A673 (cell line): ENCODE results near the gene CIZ1. TPM values are rescaled to one million over a fixed set of nuclear protein-coding genes. Genes with fewer than 3 reads are reported as not detected.

ENCODE experiments used
- BruUV-seq: library from RNA; stranded (reverse); fragments of 400-500 nt; replicated peaks from 2 replicates; lab custom pipeline; 2021; lab: Mats Ljungman, UMichigan
- CTCF ChIA-PET: fragments of 300-600 bp; sonication (Branson Sonifier 250); formaldehyde crosslinking; loops from one replicate; lab custom pipeline; 2022; ENCODE audit warnings: antibody characterized with exemption; lab: Charles Lee
- POLR2A ChIA-PET: fragments of 300-600 bp; sonication (Branson Sonifier 250); formaldehyde crosslinking; loops from one replicate; lab custom pipeline; 2022; ENCODE audit warnings: antibody characterized with exemption; ENCODE audit not compliant: low non-redundant PET; lab: Charles Lee
- DNase-seq: peaks from one replicate; pipeline ENCODE4 v3.0.0-alpha.2; 2015; ENCODE audit warnings: low spot score
- H3K27ac ChIP-seq: fragments of 200-600 bp; sonication (generic); 2 replicates; pipeline ENCODE4 v1.5.1; 2016; ENCODE audit warnings: mixed run types, low read depth, mild to moderate bottlenecking, mixed read lengths, antibody characterized with exemption, low read length; ENCODE audit not compliant: poor library complexity, severe bottlenecking
- H3K27me3 ChIP-seq: fragments of 200-600 bp; sonication (generic); replicated peaks from 2 replicates; pipeline ENCODE4 v1.6.1; 2017; ENCODE audit warnings: mixed run types, low read depth, mild to moderate bottlenecking, mixed read lengths, antibody characterized with exemption, low read length; ENCODE audit not compliant: insufficient read depth, poor library complexity
- H3K36me3 ChIP-seq: fragments of 200-600 bp; sonication (generic); 2 replicates; pipeline ENCODE4 v1.6.1; 2016; ENCODE audit warnings: mixed run types, mild to moderate bottlenecking, mixed read lengths, antibody characterized with exemption, low read length; ENCODE audit not compliant: insufficient read depth, poor library complexity, severe bottlenecking
- H3K4me1 ChIP-seq: fragments of 200-600 bp; sonication (generic); 2 replicates; pipeline ENCODE4 v1.6.1; 2017; ENCODE audit warnings: mixed run types, mild to moderate bottlenecking, mixed read lengths, antibody characterized with exemption, low read length; ENCODE audit not compliant: insufficient read depth, poor library complexity, severe bottlenecking
- H3K4me3 ChIP-seq: fragments of 200-600 bp; sonication (generic); 2 replicates; pipeline ENCODE4 v1.5.1; 2016; ENCODE audit warnings: low read depth, mixed run types, mild to moderate bottlenecking, mixed read lengths, low read length; ENCODE audit not compliant: poor library complexity, severe bottlenecking
- H3K9me3 ChIP-seq: fragments of 200-600 bp; sonication (generic); 2 replicates; pipeline ENCODE4 v1.6.1; 2016; ENCODE audit warnings: mixed run types, low read depth, mild to moderate bottlenecking, mixed read lengths, antibody characterized with exemption, low read length; ENCODE audit not compliant: poor library complexity, severe bottlenecking
- CTCF ChIP-seq: fragments of 300-800, 200-600 bp; sonication (generic); conservative IDR thresholded peaks from 2 replicates; pipeline ENCODE4 v1.5.1; 2017; ENCODE audit warnings: low read depth, mild to moderate bottlenecking, antibody characterized with exemption, low read length, moderate library complexity, mixed read lengths
- EZH2 ChIP-seq: fragments of 200-600 bp; sonication (generic); IDR thresholded peaks from 2 replicates; pipeline ENCODE4 v1.6.1; 2017; ENCODE audit warnings: borderline replicate concordance, low read depth, mild to moderate bottlenecking, mixed read lengths, antibody characterized with exemption, low read length; ENCODE audit not compliant: poor library complexity, severe bottlenecking
- intact Hi-C: fragments of 100-400 bp; cut with micrococcal nuclease; formaldehyde crosslinking; loops from one replicate; pipeline ENCODE4 v1.10.0; 2022; ENCODE audit not compliant: unreplicated experiment
- total RNA-seq: library from RNA; stranded (reverse); gene quantifications from 2 replicates; pipeline ENCODE4 v1.2.3, GENCODE V29; 2021

The CIZ1 gene
- total RNA-seq, 1 experiment from 2014 or later, result 158 TPM

DNA sequence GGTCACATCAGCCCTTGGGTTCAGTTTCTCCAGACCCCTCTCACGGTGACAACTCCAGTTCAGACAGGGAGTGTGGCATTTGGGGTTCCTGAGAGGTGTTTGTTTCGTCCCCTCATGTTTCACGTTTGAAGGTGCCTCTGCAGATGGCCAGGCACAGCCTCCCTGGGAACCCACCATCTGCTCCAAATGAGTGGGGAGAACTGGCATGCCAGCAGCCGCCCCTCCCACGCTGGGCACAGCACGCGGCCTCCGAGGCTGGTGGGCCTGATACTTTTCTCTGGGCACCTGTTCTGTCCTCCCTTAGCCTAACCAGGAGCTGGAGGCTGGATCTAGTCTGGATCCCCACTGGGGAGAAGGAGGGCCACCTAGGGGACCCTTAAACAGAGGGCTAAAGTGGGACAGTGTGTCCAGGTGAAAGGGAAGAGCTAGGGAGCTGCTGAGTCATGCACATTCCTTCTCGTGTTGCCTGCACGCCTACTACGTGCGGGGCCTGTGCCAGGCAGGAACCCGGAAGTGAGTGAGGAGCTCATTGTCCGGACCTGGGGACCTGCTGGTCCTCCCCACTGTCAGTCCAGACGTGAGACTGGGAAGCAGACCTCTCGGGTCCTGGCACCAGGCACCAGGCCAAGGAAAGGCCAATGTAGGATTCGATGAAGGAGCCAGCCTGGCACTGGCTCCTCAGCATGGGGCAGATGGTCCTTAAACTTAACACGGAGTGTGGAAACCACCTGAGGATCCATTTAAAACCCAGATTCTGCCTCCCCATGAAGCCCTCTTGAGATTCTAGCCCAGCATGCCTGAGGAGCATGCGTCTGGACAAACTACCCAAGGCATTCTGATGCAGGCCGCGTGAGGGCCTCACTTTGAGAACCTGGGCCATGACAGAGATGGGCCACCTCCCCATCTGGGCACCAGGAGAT, 23.5 kb upstream of the CIZ1 start:
- Histone ChIP-seq H3K27me3 (no peaks in the 10 kb centered on the region), H3K27ac (peak overlapping the region; percentile 50), H3K9me3 (no peaks in the 10 kb centered on the region), H3K4me3 (no peak overlapping the region), H3K36me3 (no peaks in the 10 kb centered on the region), H3K4me1 (peaks cover 22% of the 10 kb centered on the region)
- ChIA-PET POLR2A (no interaction called here), CTCF (no interaction called here)
- TF ChIP-seq EZH2 (no peak), CTCF (no peak)
- no TSS peak for BruUV-seq
- intact Hi-C loops, result no loop called here
- no peak for DNase-seq

DNA sequence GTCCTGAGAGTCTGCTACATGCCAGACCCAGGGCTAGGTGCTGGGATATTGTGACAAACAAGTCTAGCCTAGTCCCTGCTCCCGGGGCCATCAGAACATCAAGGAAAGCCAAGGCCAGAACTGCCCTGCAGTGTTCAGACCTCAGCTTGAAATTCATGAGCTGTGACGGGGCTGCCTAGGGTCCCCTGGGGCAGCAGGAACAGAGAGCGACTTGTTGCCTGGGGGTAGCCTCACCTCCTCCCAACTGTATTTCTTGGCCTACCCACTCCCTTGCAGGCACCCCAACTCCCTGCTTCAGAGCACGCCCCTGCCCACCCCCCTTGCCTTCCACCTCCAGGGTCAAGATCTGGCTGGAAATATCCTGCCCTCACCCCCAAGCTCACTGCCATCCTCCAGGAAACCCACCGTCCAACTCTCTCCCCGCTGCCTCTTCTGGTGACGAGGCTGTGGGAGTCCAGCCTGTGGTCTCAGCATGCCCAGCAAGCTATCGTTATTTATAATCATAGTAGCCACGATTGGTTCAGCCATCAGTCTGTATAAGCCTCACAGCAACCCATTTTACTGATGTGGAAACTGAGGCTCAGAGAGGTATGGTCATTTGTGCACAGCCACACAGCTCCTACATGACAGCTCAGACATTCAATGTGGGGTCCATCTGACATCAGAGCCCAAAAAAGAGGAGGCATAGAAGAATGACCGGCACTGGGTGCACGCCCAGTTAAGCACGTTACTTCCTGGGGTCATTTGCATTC, 22.6 kb upstream of the CIZ1 start:
- no peak overlapping the region for H3K27ac ChIP-seq
- TF ChIP-seq EZH2 (no peak), CTCF (no peak)
- intact Hi-C loops, result no loop called here
- peaks cover 17% of the 10 kb centered on the region for H3K4me1 ChIP-seq
- H3K36me3 ChIP-seq, result no peaks in the 10 kb centered on the region
- CTCF ChIA-PET, result no interaction called here
- H3K4me3 ChIP-seq, result no peak overlapping the region
- POLR2A ChIA-PET, result no interaction called here
- H3K27me3 ChIP-seq, result no peaks in the 10 kb centered on the region
- no TSS peak for BruUV-seq
- no peaks in the 10 kb centered on the region for H3K9me3 ChIP-seq
- DNase-seq, result no peak

GRCh38 chr9:128211981-128212281, 20.6 kb upstream of the CIZ1 start:
- DNase-seq, result no peak
- ChIA-PET POLR2A (no interaction called here), CTCF (no interaction called here)
- Histone ChIP-seq H3K36me3 (no peaks in the 10 kb centered on the region), H3K9me3 (no peaks in the 10 kb centered on the region), H3K27me3 (no peaks in the 10 kb centered on the region), H3K27ac (no peak overlapping the region), H3K4me1 (peaks cover 9% of the 10 kb centered on the region), H3K4me3 (no peak overlapping the region)
- no TSS peak for BruUV-seq
- intact Hi-C loops, result no loop called here
- TF ChIP-seq CTCF (no peak), EZH2 (no peak)
